Parathyroid adenoma (tissue), 2 donors: ENCODE data around the gene HAUS6.
"Not testable (repeated sequence)": the region's sequence is repeated elsewhere in the genome, so short reads cannot be mapped to it uniquely, and the experiment has no call there.

Experiments
- H2AFZ ChIP-seq: fragments of 300-600 bp; sonication (generic); one replicate; pipeline ENCODE4 v1.7.0; 2017; ENCODE audit warnings: antibody characterized with exemption, mild to moderate bottlenecking
- H3K27ac ChIP-seq: fragments of 300-600 bp; sonication (generic); one replicate; pipeline ENCODE4 v1.7.0; 2017
- H3K27me3 ChIP-seq: fragments of 300-600 bp; sonication (generic); one replicate; pipeline ENCODE4 v1.7.0; 2017; ENCODE audit warnings: low read length; ENCODE audit not compliant: control insufficient read depth, insufficient read depth
- H3K36me3 ChIP-seq: fragments of 300-600 bp; sonication (generic); one replicate; pipeline ENCODE4 v1.7.0; 2017; ENCODE audit warnings: low read length; ENCODE audit not compliant: control insufficient read depth, insufficient read depth
- H3K4me1 ChIP-seq: fragments of 300-600 bp; sonication (generic); one replicate; pipeline ENCODE4 v1.7.0; 2017; ENCODE audit warnings: control low read depth
- H3K4me2 ChIP-seq: fragments of 300-600 bp; sonication (generic); one replicate; pipeline ENCODE4 v1.7.0; 2017; ENCODE audit warnings: low read length
- H3K4me3 ChIP-seq: fragments of 300-600 bp; sonication (generic); one replicate; pipeline ENCODE4 v1.7.0; 2017; ENCODE audit warnings: low read depth, low read length
- H3K79me2 ChIP-seq: fragments of 300-600 bp; sonication (generic); one replicate; pipeline ENCODE4 v1.7.0; 2017; ENCODE audit warnings: control low read depth
- H3K9ac ChIP-seq: fragments of 300-600 bp; sonication (generic); one replicate; pipeline ENCODE4 v1.7.0; 2017; ENCODE audit warnings: mild to moderate bottlenecking
- H3K9me3 ChIP-seq: fragments of 300-600 bp; sonication (generic); one replicate; pipeline ENCODE4 v1.7.0; 2017; ENCODE audit warnings: low read length; ENCODE audit not compliant: control insufficient read depth
- CTCF ChIP-seq: fragments of 300-600 bp; sonication (generic); IDR thresholded peaks from one replicate; pipeline ENCODE4 v1.7.0; 2017; ENCODE audit warnings: antibody characterized with exemption, mild to moderate bottlenecking
- donor health status: primary hyperparathyroidism.

HAUS6 gene

DNA sequence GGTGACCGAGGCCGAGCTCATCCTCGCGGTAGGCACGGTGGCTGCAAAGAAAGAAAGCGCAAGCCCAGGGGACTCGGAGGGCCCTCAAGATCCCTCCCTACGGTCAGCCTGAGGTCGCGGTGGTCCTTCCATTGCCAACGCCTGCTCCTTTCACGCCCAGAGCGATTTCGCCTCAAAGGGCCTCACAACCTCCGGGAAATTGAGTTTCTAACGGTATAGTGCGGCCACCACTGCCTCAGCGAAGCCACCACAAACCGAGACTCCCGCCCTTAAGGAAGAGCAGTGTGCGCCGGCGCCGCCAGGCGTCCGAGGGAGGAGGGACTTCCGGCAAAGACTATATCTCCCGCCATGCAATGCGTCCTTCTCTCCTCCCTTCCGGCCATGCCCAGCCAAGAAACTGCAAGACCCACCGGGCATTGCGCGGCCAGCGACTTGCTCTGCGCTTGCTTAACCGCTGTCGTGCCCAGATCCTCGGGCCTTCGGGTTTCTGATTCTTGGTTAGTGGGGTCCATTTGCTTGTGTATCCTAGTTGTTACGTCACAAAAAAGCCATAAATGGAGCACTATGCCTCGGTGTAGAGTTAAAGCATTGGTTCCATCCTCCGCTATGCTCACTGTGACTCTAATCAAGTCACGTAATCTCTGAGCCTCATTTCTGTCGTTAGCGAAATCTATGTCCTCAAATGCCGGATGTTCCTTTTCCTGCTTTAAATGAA, at the start of gene HAUS6:
Gene HAUS6 (minus strand): TSS at position 274 of the 715 bp plus-strand sequence. CDS start 253 bp downstream, at position 21.
- Histone ChIP-seq H3K79me2 (peaks cover 5% of the 10 kb centered on the region), H3K9ac (no peak within 1 kb of the TSS), H3K27me3 (no peaks in the 10 kb centered on the region), H3K4me1 (no peaks in the 10 kb centered on the region), H3K9me3 (no peaks in the 10 kb centered on the region), H3K36me3 (no peaks in the 10 kb centered on the region), H3K4me2 (peak within 1 kb of the TSS; percentile 86), H3K4me3 (peak within 1 kb of the TSS; percentile 71), H3K27ac (peak within 1 kb of the TSS; percentile 82), H2AFZ (peak within 1 kb of the TSS; percentile 93)
- peak; percentile 51 for TF ChIP-seq CTCF

GRCh38 chr9:19152160-19152498, 49.4 kb upstream of the HAUS6 start:
- not testable (repeated sequence) for H2AFZ ChIP-seq, H3K36me3 ChIP-seq, H3K27me3 ChIP-seq, H3K9me3 ChIP-seq, H3K4me2 ChIP-seq, H3K4me3 ChIP-seq, H3K4me1 ChIP-seq, H3K9ac ChIP-seq, H3K27ac ChIP-seq, H3K79me2 ChIP-seq

- no peak overlapping the region for H3K4me3 ChIP-seq
- H3K27ac ChIP-seq, result no peak overlapping the region
Measured at GRCh38 chr9:19151425-19152159, 48.9 kb upstream of the HAUS6 start.

DNA sequence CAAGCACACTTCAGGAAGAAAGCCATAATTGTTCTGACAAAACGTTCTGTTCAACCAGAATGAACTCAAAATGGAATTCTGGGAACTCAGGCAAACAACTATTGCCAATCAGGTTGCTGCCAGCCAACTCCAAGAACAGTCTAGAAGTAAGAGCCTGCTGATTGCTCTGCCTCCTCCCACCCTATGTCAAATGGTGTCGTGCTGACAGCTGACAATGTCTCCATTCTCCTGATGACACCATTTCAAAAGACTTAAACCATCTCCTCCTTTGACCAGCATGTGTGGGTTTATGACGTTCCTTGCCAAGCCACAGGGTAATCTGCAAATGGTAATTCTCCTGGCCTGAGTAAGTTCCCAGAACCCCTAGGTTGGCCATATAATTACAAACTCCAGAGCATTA, 46.5 kb upstream of the HAUS6 start:
- Histone ChIP-seq H3K27me3 (no peaks in the 10 kb centered on the region), H3K36me3 (no peaks in the 10 kb centered on the region), H3K79me2 (no peaks in the 10 kb centered on the region), H2AFZ (no peak overlapping the region), H3K9me3 (no peaks in the 10 kb centered on the region), H3K4me1 (no peaks in the 10 kb centered on the region), H3K9ac (no peak overlapping the region), H3K4me3 (no peak overlapping the region), H3K27ac (no peak overlapping the region), H3K4me2 (no peak overlapping the region)
- TF ChIP-seq CTCF, result no peak

More at GRCh38 chr9:19151425-19152159, 48.9 kb upstream of the HAUS6 start:
- no peaks in the 10 kb centered on the region for H3K27me3 ChIP-seq
- no peak overlapping the region for H3K9ac ChIP-seq
- no peak overlapping the region for H2AFZ ChIP-seq
- no peaks in the 10 kb centered on the region for H3K79me2 ChIP-seq
- H3K4me2 ChIP-seq, result no peak overlapping the region
- H3K36me3 ChIP-seq, result no peaks in the 10 kb centered on the region
- H3K4me1 ChIP-seq, result no peaks in the 10 kb centered on the region
- no peak for TF ChIP-seq CTCF
- no peaks in the 10 kb centered on the region for H3K9me3 ChIP-seq

- H3K4me1 ChIP-seq, result no peaks in the 10 kb centered on the region
- no peak overlapping the region for H3K4me2 ChIP-seq
- no peak overlapping the region for H3K27ac ChIP-seq
- H3K4me3 ChIP-seq, result no peak overlapping the region
- H3K27me3 ChIP-seq, result no peaks in the 10 kb centered on the region
- H3K9me3 ChIP-seq, result no peaks in the 10 kb centered on the region
- no peaks in the 10 kb centered on the region for H3K36me3 ChIP-seq
- TF ChIP-seq CTCF, result no peak
- no peaks in the 10 kb centered on the region for H3K79me2 ChIP-seq
- no peak overlapping the region for H3K9ac ChIP-seq
- H2AFZ ChIP-seq, result peak overlapping the region; percentile 33
Measured at GRCh38 chr9:19148187-19148586, 45.5 kb upstream of the HAUS6 start.
